H9 (cell line): ENCODE results near the gene FHL1. TPM values are rescaled to one million over a fixed set of nuclear protein-coding genes. Genes with fewer than 3 reads are reported as not detected.

Source experiments
- DNase-seq: peaks from one replicate; pipeline ENCODE4 v3.0.0-alpha.2; 2017
- H2AFZ ChIP-seq: one replicate; pipeline ENCODE4 v1.6.1; 2013; ENCODE audit warnings: mild to moderate bottlenecking, low read length, control low read depth, moderate library complexity
- H2AK5ac ChIP-seq: 2 replicates; pipeline ENCODE4 v1.6.1; 2013; ENCODE audit warnings: low read length, control low read depth, mixed read lengths; ENCODE audit not compliant: insufficient read length
- H2BK120ac ChIP-seq: one replicate; pipeline ENCODE4 v1.6.1; 2013; ENCODE audit warnings: low read depth, mild to moderate bottlenecking, low read length, control low read depth, inconsistent platforms; ENCODE audit not compliant: poor library complexity, severe bottlenecking
- H2BK12ac ChIP-seq: 2 replicates; pipeline ENCODE4 v1.6.1; 2013; ENCODE audit warnings: low read length, control low read depth, mixed read lengths, low read depth; ENCODE audit not compliant: insufficient read length
- H2BK15ac ChIP-seq: 2 replicates; pipeline ENCODE4 v1.6.1; 2013; ENCODE audit warnings: low read depth, low read length, control low read depth
- H2BK20ac ChIP-seq: one replicate; pipeline ENCODE4 v1.6.1; 2013; ENCODE audit warnings: low read depth, mild to moderate bottlenecking, low read length, control low read depth, inconsistent platforms; ENCODE audit not compliant: poor library complexity, severe bottlenecking
- H2BK5ac ChIP-seq: 2 replicates; pipeline ENCODE4 v1.6.1; 2013; ENCODE audit warnings: low read length, control low read depth, mixed read lengths; ENCODE audit not compliant: insufficient read length
- H3K14ac ChIP-seq: 2 replicates; pipeline ENCODE4 v1.6.1; 2013; ENCODE audit warnings: low read length, control low read depth; ENCODE audit not compliant: insufficient read depth
- H3K18ac ChIP-seq: 2 replicates; pipeline ENCODE4 v1.6.1; 2013; ENCODE audit warnings: low read depth, mild to moderate bottlenecking, mixed read lengths, low read length, control low read depth; ENCODE audit not compliant: insufficient read length
- H3K23ac ChIP-seq: 2 replicates; pipeline ENCODE4 v1.6.1; 2013; ENCODE audit warnings: low read length, control low read depth, mixed read lengths, low read depth; ENCODE audit not compliant: insufficient read length
- H3K23me2 ChIP-seq: 2 replicates; pipeline ENCODE4 v1.6.1; 2013; ENCODE audit warnings: low read depth, mild to moderate bottlenecking, mixed read lengths, low read length, control low read depth; ENCODE audit not compliant: insufficient read length, poor library complexity, severe bottlenecking
- H3K27ac ChIP-seq: 2 replicates; pipeline ENCODE4 v1.5.1; 2013; ENCODE audit warnings: low read length, control low read depth, mixed read lengths, low read depth; ENCODE audit not compliant: insufficient read length
- H3K27me3 ChIP-seq: 2 replicates; pipeline ENCODE4 v1.6.1; 2013; ENCODE audit warnings: low read length, control low read depth, inconsistent platforms; ENCODE audit not compliant: insufficient read depth
- H3K4ac ChIP-seq: 2 replicates; pipeline ENCODE4 v1.6.1; 2013; ENCODE audit warnings: low read depth, mild to moderate bottlenecking, control low read depth, inconsistent platforms, low read length, moderate library complexity
- H3K4me1 ChIP-seq: 2 replicates; pipeline ENCODE4 v1.6.1; 2013; ENCODE audit warnings: low read length, control low read depth, inconsistent platforms; ENCODE audit not compliant: insufficient read depth
- H3K4me2 ChIP-seq: 2 replicates; pipeline ENCODE4 v1.6.1; 2013; ENCODE audit warnings: low read length, control low read depth, mixed read lengths; ENCODE audit not compliant: insufficient read length, insufficient read depth
- H3K56ac ChIP-seq: 2 replicates; pipeline ENCODE4 v1.6.1; 2013; ENCODE audit warnings: low read depth, mild to moderate bottlenecking, mixed read lengths, low read length, control low read depth; ENCODE audit not compliant: insufficient read length
- H3K79me1 ChIP-seq: 2 replicates; pipeline ENCODE4 v1.6.1; 2013; ENCODE audit warnings: low read depth, mild to moderate bottlenecking, moderate library complexity, low read length, control low read depth, inconsistent platforms; ENCODE audit not compliant: insufficient read depth, poor library complexity, severe bottlenecking
- H3K79me2 ChIP-seq: 2 replicates; pipeline ENCODE4 v1.6.1; 2013; ENCODE audit warnings: low read length, control low read depth, inconsistent platforms; ENCODE audit not compliant: insufficient read depth
- H3K9ac ChIP-seq: 2 replicates; pipeline ENCODE4 v1.6.1; 2013; ENCODE audit warnings: low read length, control low read depth, mixed read lengths; ENCODE audit not compliant: insufficient read length; ENCODE audit errors: extremely low read depth
- H3K9me3 ChIP-seq: one replicate; pipeline ENCODE4 v1.6.1; 2013; ENCODE audit warnings: low read depth, low read length, inconsistent platforms; ENCODE audit not compliant: control insufficient read depth
- H3T11ph ChIP-seq: one replicate; pipeline ENCODE4 v1.6.1; 2013; ENCODE audit warnings: mild to moderate bottlenecking, low read length, control low read depth, inconsistent platforms
- H4K20me1 ChIP-seq: one replicate; pipeline ENCODE4 v1.6.1; 2013; ENCODE audit not compliant: control insufficient read depth, insufficient read length, insufficient read depth
- H4K5ac ChIP-seq: 2 replicates; pipeline ENCODE4 v1.6.1; 2013; ENCODE audit warnings: low read depth, mild to moderate bottlenecking, mixed read lengths, low read length, control low read depth; ENCODE audit not compliant: insufficient read length
- H4K8ac ChIP-seq: replicated peaks from 2 replicates; pipeline ENCODE4 v1.6.1; 2013; ENCODE audit warnings: low read length, control low read depth, mixed read lengths, low read depth; ENCODE audit not compliant: insufficient read length
- H4K91ac ChIP-seq: 2 replicates; pipeline ENCODE4 v1.6.1; 2013; ENCODE audit warnings: low read depth, mild to moderate bottlenecking, moderate library complexity, mixed read lengths, low read length, control low read depth; ENCODE audit not compliant: insufficient read length
- H3K27ac Mint-ChIP-seq, 3 experiments: 2 replicates in 2 of 3; 3 replicates in 1 of 3; pipeline ENCODE4 v1.8.0; 2020 to 2021; ENCODE audit warnings: mixed read lengths in 3 of 3, mild to moderate bottlenecking in 1 of 3, moderate library complexity in 1 of 3
- H3K27me3 Mint-ChIP-seq: 2 replicates; pipeline ENCODE4 v1.8.0; 2021; ENCODE audit warnings: low read depth, mild to moderate bottlenecking, moderate library complexity, mixed read lengths
- H3K36me3 Mint-ChIP-seq, 3 experiments: 2 replicates in 2 of 3; 3 replicates in 1 of 3; pipeline ENCODE4 v1.8.0; 2020 to 2021; ENCODE audit warnings: low read depth in 3 of 3, mixed read lengths in 3 of 3; ENCODE audit not compliant: insufficient read depth in 1 of 3
- H3K4me1 Mint-ChIP-seq, 2 experiments: 2 replicates each; pipeline ENCODE4 v1.8.0; 2020; ENCODE audit warnings: mixed read lengths in 2 of 2
- H3K4me3 Mint-ChIP-seq, 2 experiments: 2 replicates in 1 of 2; 3 replicates in 1 of 2; pipeline ENCODE4 v1.8.0; 2020 to 2021; ENCODE audit warnings: mild to moderate bottlenecking in 2 of 2, mixed read lengths in 2 of 2, moderate library complexity in 1 of 2
- H3K9me3 Mint-ChIP-seq, 2 experiments: 2 replicates in 1 of 2; 3 replicates in 1 of 2; pipeline ENCODE4 v1.8.0; 2020; ENCODE audit warnings: mild to moderate bottlenecking in 2 of 2, mixed read lengths in 2 of 2, moderate library complexity in 1 of 2
- WGBS: extraction: QIAGEN DNeasy Blood & Tissue Kit; methylation state at CpG from one replicate; pipeline ENCODE4 v1.1.7; 2013; ENCODE audit warnings: missing lambda C conversion rate, low lambda C conversion rate, mixed read lengths; ENCODE audit not compliant: insufficient read length; ENCODE audit errors: extremely low coverage; 5-methylcytosine and 5-hydroxymethylcytosine counted together
- total RNA-seq: library from RNA; stranded (reverse); gene quantifications from 2 replicates; pipeline ENCODE4 v1.2.1, GENCODE V29; 2021
- TF ChIP-seq, protein P1 (sequence below): fragments of 200-600 bp; sonication (generic); conservative IDR thresholded peaks from 3 replicates; pipeline ENCODE4 v1.8.0; 2021; ENCODE audit warnings: antibody characterized with exemption, mild to moderate bottlenecking

Gene FHL1
- total RNA-seq, 1 experiment from 2014 or later: 20.0 TPM

- TF ChIP-seq, protein P1, sequence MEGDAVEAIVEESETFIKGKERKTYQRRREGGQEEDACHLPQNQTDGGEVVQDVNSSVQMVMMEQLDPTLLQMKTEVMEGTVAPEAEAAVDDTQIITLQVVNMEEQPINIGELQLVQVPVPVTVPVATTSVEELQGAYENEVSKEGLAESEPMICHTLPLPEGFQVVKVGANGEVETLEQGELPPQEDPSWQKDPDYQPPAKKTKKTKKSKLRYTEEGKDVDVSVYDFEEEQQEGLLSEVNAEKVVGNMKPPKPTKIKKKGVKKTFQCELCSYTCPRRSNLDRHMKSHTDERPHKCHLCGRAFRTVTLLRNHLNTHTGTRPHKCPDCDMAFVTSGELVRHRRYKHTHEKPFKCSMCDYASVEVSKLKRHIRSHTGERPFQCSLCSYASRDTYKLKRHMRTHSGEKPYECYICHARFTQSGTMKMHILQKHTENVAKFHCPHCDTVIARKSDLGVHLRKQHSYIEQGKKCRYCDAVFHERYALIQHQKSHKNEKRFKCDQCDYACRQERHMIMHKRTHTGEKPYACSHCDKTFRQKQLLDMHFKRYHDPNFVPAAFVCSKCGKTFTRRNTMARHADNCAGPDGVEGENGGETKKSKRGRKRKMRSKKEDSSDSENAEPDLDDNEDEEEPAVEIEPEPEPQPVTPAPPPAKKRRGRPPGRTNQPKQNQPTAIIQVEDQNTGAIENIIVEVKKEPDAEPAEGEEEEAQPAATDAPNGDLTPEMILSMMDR: no peak
- no peak overlapping the region for H3K14ac ChIP-seq
- H3K9ac ChIP-seq: no peak overlapping the region
- H3K27ac ChIP-seq: no peak overlapping the region
- H2AFZ ChIP-seq: no peak overlapping the region
- no peak overlapping the region for H2BK15ac ChIP-seq
- no peak overlapping the region for H3K4ac ChIP-seq
- Mint-ChIP-seq H3K4me3 (no peak overlapping the region), H3K9me3 (peaks cover 57 to 61% of the 10 kb centered on the region in 2 experiments), H3K4me1 (peaks cover 0 to 2% of the 10 kb centered on the region in 2 experiments; a peak in 2 of 4 replicates), H3K27me3 (no peaks in the 10 kb centered on the region), H3K27ac (no peak overlapping the region; a peak in 1 of 7 replicates), H3K36me3 (no peaks in the 10 kb centered on the region; a peak in 3 of 7 replicates)
- no peak overlapping the region for H3K4me2 ChIP-seq
- H3K9me3 ChIP-seq: peaks cover 35% of the 10 kb centered on the region
- H4K5ac ChIP-seq: no peak overlapping the region
- DNase-seq: no peak
- H4K8ac ChIP-seq: no peak overlapping the region
- H3K79me2 ChIP-seq: no peaks in the 10 kb centered on the region
- no peak overlapping the region for H2BK12ac ChIP-seq
- H3K23me2 ChIP-seq: no peaks in the 10 kb centered on the region
- no peak overlapping the region for H3K18ac ChIP-seq
- no peak overlapping the region for H3T11ph ChIP-seq
- H3K79me1 ChIP-seq: no peaks in the 10 kb centered on the region
- H2AK5ac ChIP-seq: no peak overlapping the region
- no peak overlapping the region for H4K91ac ChIP-seq
- H2BK120ac ChIP-seq: no peak overlapping the region
- H3K23ac ChIP-seq: no peak overlapping the region
- H2BK20ac ChIP-seq: no peak overlapping the region
- H3K56ac ChIP-seq: no peak overlapping the region
- H2BK5ac ChIP-seq: no peak overlapping the region
- H3K27me3 ChIP-seq: no peaks in the 10 kb centered on the region
- no peaks in the 10 kb centered on the region for H4K20me1 ChIP-seq
- H3K4me1 ChIP-seq: no peaks in the 10 kb centered on the region
- WGBS: no CpG with 5 or more reads among the region's 2 CpGs
These were observed 25.1 kb upstream of the FHL1 start for GRCh38 chrX:136122207-136122606.
